HepG2 (cell line): Measurements from ENCODE around the gene MGLL. TPM values are rescaled to one million over a fixed set of nuclear protein-coding genes. Genes with fewer than 3 reads are reported as not detected.

ENCODE experiments used
- ATAC-seq: fragments of 200-7000 bp; cut with Tn5 transposase; 3 replicates; pipeline ENCODE4 v1.9.1; 2020; ENCODE audit warnings: mild to moderate bottlenecking, moderate library complexity
- BruUV-seq: library from RNA; stranded (reverse); fragments of 400-500 nt; replicated peaks from 2 replicates; lab custom pipeline; 2021; lab: Mats Ljungman, UMichigan
- CTCF ChIA-PET: fragments of 300-600 bp; formaldehyde crosslinking; extraction: SDS; loops from one replicate; lab custom pipeline; 2021; ENCODE audit warnings: low total read pairs, inconsistent platforms, low intra/inter-chr PET ratio; lab: Yijun Ruan, JAX
- POLR2A ChIA-PET: fragments of 350-600 bp; sonication (Branson Sonifier 250); formaldehyde crosslinking; loops from one replicate; lab custom pipeline; 2020; ENCODE audit warnings: antibody characterized with exemption, inconsistent platforms; lab: Yijun Ruan, JAX
- DNase-seq: peaks from one replicate; pipeline ENCODE4 v3.0.0-alpha.2; 2015; ENCODE audit warnings: low spot score
- FAIRE-seq: peaks from 3 replicates; lab custom pipeline; 2011; peaks lifted over from hg19 to GRCh38; lab: Jason Lieb, UNC
- H2AFZ ChIP-seq: one replicate; pipeline ENCODE4 v1.6.1; 2011; ENCODE audit warnings: low read length, inconsistent platforms
- H3K27ac ChIP-seq: fragments of 300-600 bp; 3 replicates; pipeline ENCODE4 v1.8.0; 2011; ENCODE audit warnings: mixed run types, mild to moderate bottlenecking, mixed read lengths, low read length, inconsistent platforms; ENCODE audit not compliant: insufficient read depth; ENCODE audit errors: extremely low read length
- H3K27me3 ChIP-seq, 2 experiments: fragments of 200-600 bp in 1 of 2; 2 replicates in 1 of 2; 3 replicates in 1 of 2; pipeline versions ENCODE4 v1.6.0 to v1.8.0; 2011; ENCODE audit warnings: low read length in 2 of 2, mild to moderate bottlenecking in 2 of 2, moderate library complexity in 2 of 2, inconsistent platforms in 1 of 2; ENCODE audit not compliant: insufficient read depth in 2 of 2, control insufficient read depth in 1 of 2
- H3K36me3 ChIP-seq, 2 experiments: fragments of 200-600 bp in 1 of 2; replicated peaks in 1 of 2; 2 replicates in 1 of 2; 3 replicates in 1 of 2; pipeline versions ENCODE4 v1.5.1 to v1.8.0; 2011; ENCODE audit warnings: low read length in 2 of 2, inconsistent platforms in 1 of 2; ENCODE audit not compliant: insufficient read depth in 2 of 2, control insufficient read depth in 1 of 2
- H3K4me1 ChIP-seq: 2 replicates; pipeline ENCODE4 v1.5.1; 2012; ENCODE audit warnings: low read length, inconsistent platforms; ENCODE audit not compliant: insufficient read depth
- H3K4me2 ChIP-seq: 2 replicates; pipeline ENCODE4 v1.6.0; 2011; ENCODE audit warnings: low read depth, low read length, inconsistent platforms
- H3K4me3 ChIP-seq, 3 experiments: fragments of 200-600 bp in 1 of 3; sonication (generic), shearing (Covaris generic) in 1 of 3; replicated peaks in 1 of 3; 2 replicates each; pipeline ENCODE4 v1.5.1; 2011 to 2016; ENCODE audit warnings: low read length in 3 of 3, inconsistent platforms in 2 of 3, low read depth in 2 of 3, mild to moderate bottlenecking in 2 of 3, control low read depth in 1 of 3, mixed read lengths in 1 of 3; ENCODE audit not compliant: insufficient read depth in 1 of 3
- H3K79me2 ChIP-seq: one replicate; pipeline ENCODE4 v1.6.1; 2011; ENCODE audit warnings: low read length, inconsistent platforms; ENCODE audit not compliant: insufficient read depth
- H3K9ac ChIP-seq: 2 replicates; pipeline ENCODE4 v1.6.0; 2011; ENCODE audit warnings: mild to moderate bottlenecking, low read depth, low read length, inconsistent platforms; ENCODE audit not compliant: insufficient read depth
- H3K9me3 ChIP-seq: 2 replicates; pipeline ENCODE4 v1.5.1; 2012; ENCODE audit warnings: mild to moderate bottlenecking, low read length
- H4K20me1 ChIP-seq: 2 replicates; pipeline ENCODE4 v1.6.0; 2011; ENCODE audit warnings: inconsistent platforms, mild to moderate bottlenecking, low read length, moderate library complexity; ENCODE audit not compliant: insufficient read depth
- CREB1 ChIP-seq, 2 experiments: fragments of 450-650 bp in 1 of 2; IDR thresholded peaks; 2 replicates each; pipeline ENCODE4 v1.6.1; 2016 to 2017; ENCODE audit warnings: control low read depth in 1 of 2, mild to moderate bottlenecking in 1 of 2, missing compliant biosample characterization in 1 of 2, missing genetic modification characterization in 1 of 2
- HNRNPH1 ChIP-seq: fragments of 200-400 bp; formaldehyde crosslinking; optimal IDR thresholded peaks from 2 replicates; pipeline ENCODE3; 2017; ENCODE audit warnings: mild to moderate bottlenecking, low read depth, low read length
- IRF2 ChIP-seq: IDR thresholded peaks from 2 replicates; pipeline ENCODE4 v1.6.1; 2018; ENCODE audit warnings: missing genetic modification reagents, missing compliant biosample characterization
- MTA1 ChIP-seq: sonication (generic); formaldehyde crosslinking; IDR thresholded peaks from 2 replicates; pipeline ENCODE4 v1.4.0; 2020; ENCODE audit warnings: missing genetic modification reagents, mild to moderate bottlenecking, borderline replicate concordance
- NFYB ChIP-seq: sonication (generic); formaldehyde crosslinking; IDR thresholded peaks from 2 replicates; pipeline ENCODE4 v1.4.0; 2020; ENCODE audit warnings: missing genetic modification reagents
- SMYD3 ChIP-seq: sonication (generic); formaldehyde crosslinking; IDR thresholded peaks from 2 replicates; pipeline ENCODE4 v1.8.1; 2023; ENCODE audit warnings: mild to moderate bottlenecking, missing genetic modification reagents
- U2AF2 ChIP-seq: fragments of 200-400 bp; formaldehyde crosslinking; IDR thresholded peaks from 2 replicates; pipeline ENCODE4 v1.6.1; 2017; ENCODE audit warnings: low read depth, mild to moderate bottlenecking, low read length
- ZNF101 ChIP-seq: sonication (generic); formaldehyde crosslinking; IDR thresholded peaks from 2 replicates; pipeline ENCODE4 v1.4.0; 2020; ENCODE audit warnings: mild to moderate bottlenecking, low read depth, missing genetic modification reagents, borderline replicate concordance
- ZNF235 ChIP-seq: sonication (generic); formaldehyde crosslinking; IDR thresholded peaks from 2 replicates; pipeline ENCODE4 v1.8.1; 2023; ENCODE audit warnings: mild to moderate bottlenecking, missing genetic modification reagents, borderline replicate concordance
- ZNF558 ChIP-seq: sonication (generic); formaldehyde crosslinking; IDR thresholded peaks from 2 replicates; pipeline ENCODE4 v1.9.0; 2022; ENCODE audit warnings: mild to moderate bottlenecking, missing genetic modification reagents, borderline replicate concordance
- ZNF644 ChIP-seq: IDR thresholded peaks from 2 replicates; pipeline ENCODE4 v1.6.1; 2016; ENCODE audit warnings: low read depth
- WGBS: methylation state at CpG from one replicate; pipeline ENCODE4 v1.1.6; 2017; ENCODE audit warnings: low lambda C conversion rate; 5-methylcytosine and 5-hydroxymethylcytosine counted together
- in situ Hi-C: cut with HindIII; loops from 2 replicates; pipeline ENCODE4 v1.10.0; 2017; ENCODE audit warnings: low pct_unique_long_range_greater_than_20kb; ENCODE audit not compliant: extremely low pct_ligation_motif_present
- intact Hi-C: fragments of 100-400 bp; cut with micrococcal nuclease; formaldehyde crosslinking; loops from one replicate; pipeline ENCODE4 v1.10.0; 2022; ENCODE audit not compliant: unreplicated experiment
- polyA plus RNA-seq, 8 experiments: library from polyadenylated mRNA; depleted of rRNA in 3 of 8; stranded (reverse) in 7 of 8; unstranded in 1 of 8; fragments of >200 nt; fragmentation: Illumina TruSeq in 4 of 8; extraction: Trizol in 4 of 8; gene quantifications; 2 replicates each; pipeline versions ENCODE4 v1.2.1 to v1.2.3, GENCODE V29; 2011 to 2016; ENCODE audit warnings: low read depth in 4 of 8, missing spikeins in 1 of 8, mixed read lengths in 1 of 8; ENCODE audit not compliant: insufficient read depth in 1 of 8
- total RNA-seq, 5 experiments: library from RNA; depleted of rRNA; stranded (reverse); fragments of >200 nt; fragmentation: Illumina TruSeq; extraction: Trizol; gene quantifications; 2 replicates each; pipeline ENCODE4 v1.2.3, GENCODE V29; 2016; ENCODE audit warnings: low read depth in 1 of 5
- TF ChIP-seq, protein P1 (sequence below): sonication (generic); formaldehyde crosslinking; IDR thresholded peaks from 2 replicates; pipeline ENCODE4 v1.8.1; 2022; ENCODE audit warnings: low read depth, mild to moderate bottlenecking, missing genetic modification reagents
- TF ChIP-seq, protein P2 (sequence below): sonication (generic); formaldehyde crosslinking; conservative IDR thresholded peaks from 2 replicates; pipeline ENCODE4 v1.4.0; 2020; ENCODE audit warnings: missing genetic modification reagents

Gene MGLL
- total and polyA plus RNA-seq, 2 of the 13 experiments (the other 11 are each of a cell fraction or from before 2014, with no cell fraction given) = not detected

- intact Hi-C loops = no loop called here
- Histone ChIP-seq H3K9ac (no peak overlapping the region), H3K27me3 (peaks cover 2 to 5% of the 10 kb centered on the region in 2 experiments; a peak in 2 of 5 replicates), H3K4me2 (no peak overlapping the region), H4K20me1 (no peaks in the 10 kb centered on the region), H3K27ac (no peak overlapping the region), H3K79me2 (no peaks in the 10 kb centered on the region), H3K36me3 (no peaks in the 10 kb centered on the region), H3K4me1 (no peaks in the 10 kb centered on the region), H2AFZ (no peak overlapping the region), H3K9me3 (no peaks in the 10 kb centered on the region), H3K4me3 (no peak overlapping the region)
- ChIA-PET CTCF (no interaction called here), POLR2A (no interaction called here)
- WGBS = 19% methylated on average over 6 of the region's 6 CpGs
- BruUV-seq = no TSS peak
- in situ Hi-C loops = no loop called here
- FAIRE-seq (no peak), DNase-seq (no peak), ATAC-seq (no peak)
- TF ChIP-seq U2AF2 (no peak), CREB1 (IDR thresholded peaks at IDR 0.05) (peak; percentile 58; the same call in 1 of the 2 replicates), CREB1 (CRISPR knock-in tag; IDR thresholded peaks at IDR 0.05) (no peak)
- TF ChIP-seq, protein P1, sequence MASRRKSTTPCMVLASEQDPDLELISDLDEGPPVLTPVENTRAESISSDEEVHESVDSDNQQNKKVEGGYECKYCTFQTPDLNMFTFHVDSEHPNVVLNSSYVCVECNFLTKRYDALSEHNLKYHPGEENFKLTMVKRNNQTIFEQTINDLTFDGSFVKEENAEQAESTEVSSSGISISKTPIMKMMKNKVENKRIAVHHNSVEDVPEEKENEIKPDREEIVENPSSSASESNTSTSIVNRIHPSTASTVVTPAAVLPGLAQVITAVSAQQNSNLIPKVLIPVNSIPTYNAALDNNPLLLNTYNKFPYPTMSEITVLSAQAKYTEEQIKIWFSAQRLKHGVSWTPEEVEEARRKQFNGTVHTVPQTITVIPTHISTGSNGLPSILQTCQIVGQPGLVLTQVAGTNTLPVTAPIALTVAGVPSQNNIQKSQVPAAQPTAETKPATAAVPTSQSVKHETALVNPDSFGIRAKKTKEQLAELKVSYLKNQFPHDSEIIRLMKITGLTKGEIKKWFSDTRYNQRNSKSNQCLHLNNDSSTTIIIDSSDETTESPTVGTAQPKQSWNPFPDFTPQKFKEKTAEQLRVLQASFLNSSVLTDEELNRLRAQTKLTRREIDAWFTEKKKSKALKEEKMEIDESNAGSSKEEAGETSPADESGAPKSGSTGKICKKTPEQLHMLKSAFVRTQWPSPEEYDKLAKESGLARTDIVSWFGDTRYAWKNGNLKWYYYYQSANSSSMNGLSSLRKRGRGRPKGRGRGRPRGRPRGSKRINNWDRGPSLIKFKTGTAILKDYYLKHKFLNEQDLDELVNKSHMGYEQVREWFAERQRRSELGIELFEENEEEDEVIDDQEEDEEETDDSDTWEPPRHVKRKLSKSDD (CRISPR knock-in tag) = no peak
Observed at GRCh38 chr3:127799476-127800222, 22.7 kb downstream of the MGLL start.

- ChIA-PET CTCF (no interaction called here), POLR2A (no interaction called here)
- WGBS = 18% methylated on average over 2 of the region's 4 CpGs
- H3K9me3 ChIP-seq = no peaks in the 10 kb centered on the region
- H3K27ac ChIP-seq = no peak overlapping the region
- BruUV-seq = no TSS peak
- H3K4me3 ChIP-seq = no peak overlapping the region
- H3K79me2 ChIP-seq = no peaks in the 10 kb centered on the region
- no peaks in the 10 kb centered on the region for H4K20me1 ChIP-seq
- no peak overlapping the region for H3K9ac ChIP-seq
- in situ Hi-C loops = no loop called here
- H3K36me3 ChIP-seq = no peaks in the 10 kb centered on the region
- H3K4me2 ChIP-seq = no peak overlapping the region
- H3K4me1 ChIP-seq = no peaks in the 10 kb centered on the region
- intact Hi-C loops = no loop called here
- no peak overlapping the region for H2AFZ ChIP-seq
- peaks cover 2 to 5% of the 10 kb centered on the region in 2 experiments; a peak in 2 of 5 replicates for H3K27me3 ChIP-seq
- DNase-seq (no peak), FAIRE-seq (no peak), ATAC-seq (no peak)
- TF ChIP-seq HNRNPH1 (no peak), ZNF235 (CRISPR knock-in tag) (no peak), IRF2 (CRISPR knock-in tag) (no peak), ZNF101 (CRISPR knock-in tag) (no peak), ZNF644 (CRISPR knock-in tag) (no peak), NFYB (CRISPR knock-in tag) (no peak), ZNF558 (CRISPR knock-in tag) (no peak), SMYD3 (CRISPR knock-in tag) (no peak), MTA1 (no peak)
- TF ChIP-seq, protein P2, sequence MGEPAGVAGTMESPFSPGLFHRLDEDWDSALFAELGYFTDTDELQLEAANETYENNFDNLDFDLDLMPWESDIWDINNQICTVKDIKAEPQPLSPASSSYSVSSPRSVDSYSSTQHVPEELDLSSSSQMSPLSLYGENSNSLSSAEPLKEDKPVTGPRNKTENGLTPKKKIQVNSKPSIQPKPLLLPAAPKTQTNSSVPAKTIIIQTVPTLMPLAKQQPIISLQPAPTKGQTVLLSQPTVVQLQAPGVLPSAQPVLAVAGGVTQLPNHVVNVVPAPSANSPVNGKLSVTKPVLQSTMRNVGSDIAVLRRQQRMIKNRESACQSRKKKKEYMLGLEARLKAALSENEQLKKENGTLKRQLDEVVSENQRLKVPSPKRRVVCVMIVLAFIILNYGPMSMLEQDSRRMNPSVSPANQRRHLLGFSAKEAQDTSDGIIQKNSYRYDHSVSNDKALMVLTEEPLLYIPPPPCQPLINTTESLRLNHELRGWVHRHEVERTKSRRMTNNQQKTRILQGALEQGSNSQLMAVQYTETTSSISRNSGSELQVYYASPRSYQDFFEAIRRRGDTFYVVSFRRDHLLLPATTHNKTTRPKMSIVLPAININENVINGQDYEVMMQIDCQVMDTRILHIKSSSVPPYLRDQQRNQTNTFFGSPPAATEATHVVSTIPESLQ = no peak
Observed at GRCh38 chr3:127798716-127799115, 23.6 kb downstream of the MGLL start.
